SK-N-MC (cell line): ENCODE data around the gene KIF19.

ENCODE experiments used
- EZH2 ChIP-seq: fragments of 200-600 bp; sonication (generic); IDR thresholded peaks from one replicate; pipeline ENCODE4 v1.6.1; 2017; ENCODE audit warnings: antibody characterized with exemption
- FOXP2 ChIP-seq: optimal IDR thresholded peaks from 2 replicates; pipeline ENCODE3; 2011; ENCODE audit warnings: mild to moderate bottlenecking, moderate library complexity; ENCODE audit not compliant: insufficient read depth; ENCODE audit errors: extremely low read length, control extremely low read depth
- POLR2AphosphoS5 ChIP-seq: IDR thresholded peaks from 2 replicates; pipeline ENCODE4 v1.6.1; 2012; ENCODE audit warnings: mild to moderate bottlenecking, low read depth, low read length, borderline replicate concordance

DNA sequence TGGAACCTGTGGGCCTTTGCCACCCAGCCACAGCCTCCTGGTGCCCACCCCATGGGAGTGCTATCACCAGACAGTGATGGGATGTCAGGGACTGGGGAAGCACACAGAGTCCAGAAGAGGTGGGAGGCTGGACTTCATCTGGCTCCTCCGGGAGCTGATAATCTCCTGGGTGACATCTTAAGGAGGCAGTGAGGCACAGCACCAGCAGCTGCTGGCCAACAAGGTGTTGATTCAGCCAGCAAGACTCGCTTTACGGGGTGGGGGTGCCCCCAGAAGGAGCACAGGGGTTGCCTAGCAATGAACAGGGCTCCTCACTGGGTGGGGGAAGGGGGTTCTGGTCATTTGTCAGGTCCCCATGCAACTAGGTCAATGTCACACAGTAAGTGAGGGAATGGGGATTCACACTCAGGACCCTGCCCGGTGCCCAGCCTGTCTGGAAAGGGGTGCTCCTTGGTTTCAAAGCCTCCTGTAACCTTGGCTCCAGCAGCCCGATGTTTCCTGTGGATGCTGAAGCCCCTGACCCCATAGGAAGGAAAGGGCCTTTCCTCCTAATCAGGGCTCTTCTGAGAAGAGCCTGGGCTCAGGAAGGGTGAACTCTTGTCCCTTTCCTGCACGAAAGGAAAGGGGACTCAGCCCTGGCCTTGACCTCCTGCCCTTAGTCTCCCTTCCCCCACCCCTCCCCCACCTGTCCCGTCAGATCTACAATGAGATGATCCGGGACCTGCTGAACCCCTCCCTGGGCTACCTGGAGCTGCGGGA lies 17.7 kb downstream of the KIF19 start:
- TF ChIP-seq POLR2AphosphoS5 (no peak), EZH2 (no peak), FOXP2 (no peak)
